Omental fat pad (tissue), 4 donors: ENCODE measurements around the gene TUBA3C. TPM values are rescaled to one million over a fixed set of nuclear protein-coding genes. Genes with fewer than 3 reads are reported as not detected.
"Not testable (repeated sequence)": the region's sequence is repeated elsewhere in the genome, so short reads cannot be mapped to it uniquely, and the experiment has no call there.

Source experiments
- ATAC-seq: fragments of 150-250 bp; one replicate; pipeline ENCODE4 v1.9.1; 2016; ENCODE audit warnings: mild to moderate bottlenecking, moderate library complexity; ENCODE audit not compliant: low FRiP score
- DNase-seq: peaks from one replicate; pipeline ENCODE4 v3.0.0-alpha.2; 2019; ENCODE audit warnings: low spot score
- CTCF ChIP-seq, 3 donors: fragments of 450-650 bp; IDR thresholded peaks; one replicate each; pipeline ENCODE4 v1.5.1; 2016 to 2017; ENCODE audit warnings: antibody characterized with exemption in 3 of 3, mild to moderate bottlenecking in 3 of 3, moderate library complexity in 2 of 3
- total RNA-seq, 4 donors: library from RNA; depleted of rRNA; stranded (reverse); fragments of >200 nt; gene quantifications; one replicate each; pipeline ENCODE4 v1.1.0, GENCODE V29; 2016

Gene TUBA3C
- not detected for total RNA-seq

GRCh38 chr13:19181621-19182485 is at the start of gene TUBA3C:
TSS of gene TUBA3C (minus strand) at chr13:19181824. CDS start at chr13:19181747, 77 bp downstream.
- DNase-seq (no peak), ATAC-seq (no peak)
- TF ChIP-seq CTCF (IDR thresholded peaks at IDR 0.05) = no peak

DNA sequence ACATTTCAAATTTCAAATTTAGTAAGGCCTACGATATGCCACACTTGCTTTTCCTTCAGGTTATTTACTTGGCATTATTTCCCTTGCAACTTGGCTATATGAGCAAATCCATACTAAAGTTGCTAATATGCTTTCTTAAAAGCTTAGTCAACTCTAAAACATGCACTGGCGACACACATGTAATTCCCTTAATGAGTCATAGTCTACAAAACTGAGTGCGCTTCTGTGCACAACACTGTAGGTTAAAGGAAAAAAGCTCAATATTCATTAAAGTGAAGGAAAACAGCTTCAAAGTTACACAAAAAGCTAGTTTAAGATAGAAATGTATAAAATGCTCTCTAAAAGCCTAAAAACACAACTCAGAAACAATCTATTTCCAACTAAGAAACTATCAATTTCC is 25.8 kb upstream of the TUBA3C start:
- ATAC-seq, DNase-seq: not testable (repeated sequence)

- not testable (repeated sequence) for DNase-seq, ATAC-seq
Measured at GRCh38 chr13:19192622-19193021, 11.0 kb upstream of the TUBA3C start.

- ATAC-seq, DNase-seq: not testable (repeated sequence)
Measured at GRCh38 chr13:19189911-19190310, 8.3 kb upstream of the TUBA3C start.

- not testable (repeated sequence) for DNase-seq, ATAC-seq
Measured at GRCh38 chr13:19189368-19189767, 7.7 kb upstream of the TUBA3C start.

DNA sequence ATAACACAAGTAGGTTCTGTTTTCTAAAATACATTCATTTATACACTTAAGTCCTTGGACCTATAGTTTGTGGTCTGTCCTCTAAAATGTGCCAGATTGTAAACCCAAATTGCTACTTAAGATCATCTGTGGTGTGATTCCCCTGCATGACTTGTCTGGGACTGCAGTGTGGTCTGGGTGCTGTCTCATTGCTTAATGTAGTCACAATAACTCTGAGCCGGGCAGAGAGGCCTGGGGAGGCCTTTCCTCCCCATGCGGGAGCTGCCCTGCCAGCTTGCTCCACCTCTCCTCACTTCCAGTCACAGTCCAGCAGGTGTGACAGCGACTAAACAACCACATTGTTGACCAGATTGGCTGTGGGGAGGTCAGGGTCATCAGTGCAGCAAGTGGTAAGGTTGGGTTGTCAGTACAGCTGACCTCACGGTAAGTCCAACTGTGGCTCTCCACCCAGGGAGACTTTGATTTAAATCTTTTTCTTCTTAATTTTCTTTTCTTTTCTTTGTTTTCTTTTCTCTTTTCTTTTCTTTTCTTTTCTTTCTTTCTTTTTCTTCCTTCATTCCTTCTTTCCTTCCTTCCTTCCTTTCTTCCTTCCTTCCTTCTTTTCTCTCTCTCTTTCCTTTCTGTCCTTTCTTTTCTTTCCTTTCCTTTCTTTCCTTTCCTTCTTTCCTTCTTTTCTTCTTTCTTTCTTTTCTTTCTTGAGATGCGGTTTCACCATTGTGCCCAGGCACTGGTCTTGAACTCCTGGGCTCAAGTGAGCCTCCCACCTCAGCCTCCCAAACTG is 4.4 kb upstream of the TUBA3C start:
- DNase-seq (no peak), ATAC-seq (no peak)
- no peak for TF ChIP-seq CTCF (IDR thresholded peaks at IDR 0.05)

DNA sequence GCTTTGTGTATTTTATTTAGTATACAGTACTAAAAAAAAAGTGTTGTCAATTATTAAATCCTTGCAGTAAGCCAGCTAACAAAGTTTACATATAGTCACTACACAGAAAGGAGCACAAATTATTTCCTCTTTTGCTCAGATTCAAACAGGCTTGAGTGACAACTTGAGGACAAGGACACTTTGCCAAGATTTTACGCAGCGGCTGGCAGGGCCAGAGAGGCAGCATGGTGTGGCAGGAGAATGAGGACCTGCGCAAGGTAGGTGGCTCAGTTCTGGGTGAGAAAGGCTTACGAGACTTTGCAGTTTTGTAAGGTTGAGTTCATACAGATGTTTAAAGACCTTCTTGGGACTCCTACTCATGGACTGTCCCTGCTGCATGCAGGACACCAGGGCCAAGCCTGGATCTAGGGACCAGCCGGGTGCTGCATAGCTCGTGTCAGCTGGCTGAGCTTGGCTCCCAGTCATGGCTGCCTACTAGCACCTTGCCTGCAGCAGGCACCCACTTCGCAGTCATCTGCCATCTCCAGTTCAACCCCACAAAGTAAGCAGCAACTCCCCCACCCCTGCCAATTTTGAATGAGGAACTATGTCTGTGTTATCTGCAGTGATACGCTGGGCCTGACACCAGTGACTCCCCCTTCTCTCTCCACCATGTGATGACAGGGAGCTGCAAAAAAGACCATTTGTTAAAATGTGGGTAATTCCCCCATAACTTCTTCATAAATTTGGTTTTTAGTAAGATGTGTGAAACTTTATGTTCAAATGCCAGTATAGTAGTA is 3.7 kb upstream of the TUBA3C start:
- DNase-seq (no peak), ATAC-seq (no peak)
- no peak for TF ChIP-seq CTCF (IDR thresholded peaks at IDR 0.05)

GRCh38 chr13:19184176-19184575 is 2.6 kb upstream of the TUBA3C start:
- ATAC-seq (no peak), DNase-seq (no peak)
- TF ChIP-seq CTCF (IDR thresholded peaks at IDR 0.05) = no peak
